Activated CD8-positive, alpha-beta T cell treated with anti-CD3 and anti-CD28 coated beads for 36 hours (primary cell): ENCODE data around the gene CFAP100. TPM values are rescaled to one million over a fixed set of nuclear protein-coding genes. Genes with fewer than 3 reads are reported as not detected.

Source experiments
- ATAC-seq: fragments of 200-7000 bp; cut with Tn5 transposase; one replicate; pipeline ENCODE4 v1.10.0; 2021; ENCODE audit warnings: mild to moderate bottlenecking, moderate library complexity
- CTCF ChIA-PET: fragments of 350-600 bp; sonication (Branson Sonifier 250); formaldehyde crosslinking; loops from one replicate; lab custom pipeline; 2021; ENCODE audit warnings: antibody characterized with exemption; lab: Charles Lee
- POLR2A ChIA-PET: fragments of 350-600 bp; sonication (Branson Sonifier 250); formaldehyde crosslinking; loops from one replicate; lab custom pipeline; 2021; ENCODE audit warnings: antibody characterized with exemption; lab: Charles Lee
- DNase-seq: peaks from one replicate; pipeline ENCODE4 v3.0.0-alpha.2; 2020
- H3K27ac Mint-ChIP-seq: one replicate; pipeline ENCODE4 v1.8.0; 2021; ENCODE audit warnings: mild to moderate bottlenecking, mixed read lengths
- H3K27me3 Mint-ChIP-seq: one replicate; pipeline ENCODE4 v1.8.0; 2021; ENCODE audit warnings: mixed read lengths
- H3K36me3 Mint-ChIP-seq: one replicate; pipeline ENCODE4 v1.8.0; 2021; ENCODE audit warnings: low read depth, mixed read lengths
- H3K4me1 Mint-ChIP-seq: one replicate; pipeline ENCODE4 v1.8.0; 2021; ENCODE audit warnings: low read depth, mixed read lengths
- H3K4me3 Mint-ChIP-seq: one replicate; pipeline ENCODE4 v1.8.0; 2021; ENCODE audit warnings: mild to moderate bottlenecking, moderate library complexity, mixed read lengths
- H3K9me3 Mint-ChIP-seq: one replicate; pipeline ENCODE4 v1.8.0; 2021; ENCODE audit warnings: mixed read lengths
- CTCF ChIP-seq: fragments of 200-600 bp; IDR thresholded peaks from one replicate; pipeline ENCODE4 v1.8.0; 2022; ENCODE audit warnings: antibody characterized with exemption, mild to moderate bottlenecking
- intact Hi-C: fragments of 100-400 bp; cut with micrococcal nuclease; formaldehyde crosslinking; loops from one replicate; pipeline ENCODE4 v1.10.0; 2022
- total RNA-seq, 2 experiments: library from RNA; stranded (reverse); gene quantifications; one replicate each; pipeline ENCODE4 v1.2.3, GENCODE V29; 2021

The CFAP100 gene
- total RNA-seq, 2 experiments from 2014 or later: not detected

DNA sequence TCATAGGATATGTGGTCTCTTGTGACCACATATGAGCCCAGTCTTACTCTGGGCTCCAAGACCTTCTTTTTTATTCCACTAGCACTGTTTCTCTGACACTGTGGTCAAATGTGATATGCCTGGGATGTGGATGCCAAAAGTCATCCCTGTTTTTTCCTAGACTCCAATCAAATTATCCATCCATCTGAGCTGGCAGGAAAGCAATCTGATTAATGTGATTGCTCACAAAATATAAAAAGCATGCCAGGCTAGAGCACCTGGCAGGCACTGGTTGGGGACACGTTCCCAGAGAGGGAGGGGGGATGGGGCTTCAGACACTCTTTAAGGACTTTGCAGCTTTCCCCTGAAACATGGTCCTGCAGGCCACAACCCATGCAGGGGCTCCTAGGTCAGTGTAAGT is 3.1 kb upstream of the CFAP100 start:
- ATAC-seq (no peak), DNase-seq (no peak)
- Mint-ChIP-seq H3K4me3 (no peak overlapping the region), H3K4me1 (peaks cover 8% of the 10 kb centered on the region), H3K27ac (no peak overlapping the region), H3K9me3 (no peaks in the 10 kb centered on the region), H3K36me3 (no peaks in the 10 kb centered on the region), H3K27me3 (peaks cover 54% of the 10 kb centered on the region)
- ChIA-PET CTCF (no interaction called here), POLR2A (no interaction called here)
- intact Hi-C loops: loop anchor here (5.0 kb wide), 1 partner anchor 139 kb away; no protein-coding TSS in a partner anchor
- TF ChIP-seq CTCF: no peak

GRCh38 chr3:126392246-126392645 is 2.5 kb upstream of the CFAP100 start:
- Mint-ChIP-seq H3K27me3 (peaks cover 52% of the 10 kb centered on the region), H3K36me3 (no peaks in the 10 kb centered on the region), H3K4me1 (peaks cover 8% of the 10 kb centered on the region), H3K4me3 (no peak overlapping the region), H3K27ac (no peak overlapping the region), H3K9me3 (no peaks in the 10 kb centered on the region)
- intact Hi-C loops: loop anchor here (5.0 kb wide), 1 partner anchor 140 kb away; no protein-coding TSS in a partner anchor
- ATAC-seq (no peak), DNase-seq (no peak)
- no peak for TF ChIP-seq CTCF
- ChIA-PET CTCF (interaction anchor here (1.1 to 1.2 kb wide), 2 partner anchors 258 to 421 kb away, joined by 3 read pairs; no protein-coding TSS in a partner anchor), POLR2A (interaction anchor here (1.0 kb wide), 1 partner anchor 268 kb away, joined by 3 read pairs; no protein-coding TSS in a partner anchor)

DNA sequence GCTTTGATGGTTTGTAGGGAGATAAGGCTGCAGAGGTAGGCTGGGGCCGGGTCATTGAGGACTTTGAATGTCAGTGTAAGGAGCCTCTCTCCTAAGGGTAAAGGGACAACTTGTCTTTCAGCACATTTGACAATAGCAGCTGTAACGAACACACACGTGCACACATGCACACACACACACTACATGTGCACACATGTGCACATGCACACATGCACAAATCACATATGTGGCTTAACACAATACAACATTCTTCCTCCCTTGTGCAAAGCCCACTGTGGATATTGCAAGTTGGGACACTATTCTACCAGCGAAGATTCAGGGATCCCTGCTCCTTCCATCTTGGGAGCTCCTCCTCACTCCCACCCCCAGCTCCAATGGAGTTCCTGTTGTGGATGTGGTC is 1.1 kb upstream of the CFAP100 start:
- intact Hi-C loops: loop anchor here (5.0 kb wide), 1 partner anchor 141 kb away; no protein-coding TSS in a partner anchor
- POLR2A ChIA-PET: no interaction called here
- Mint-ChIP-seq H3K27ac (no peak overlapping the region), H3K4me1 (peaks cover 8% of the 10 kb centered on the region), H3K4me3 (no peak overlapping the region), H3K9me3 (no peaks in the 10 kb centered on the region), H3K27me3 (peaks cover 47% of the 10 kb centered on the region), H3K36me3 (no peaks in the 10 kb centered on the region)
- DNase-seq (no peak), ATAC-seq (no peak)
- no peak for TF ChIP-seq CTCF
- CTCF ChIA-PET: no interaction called here

DNA sequence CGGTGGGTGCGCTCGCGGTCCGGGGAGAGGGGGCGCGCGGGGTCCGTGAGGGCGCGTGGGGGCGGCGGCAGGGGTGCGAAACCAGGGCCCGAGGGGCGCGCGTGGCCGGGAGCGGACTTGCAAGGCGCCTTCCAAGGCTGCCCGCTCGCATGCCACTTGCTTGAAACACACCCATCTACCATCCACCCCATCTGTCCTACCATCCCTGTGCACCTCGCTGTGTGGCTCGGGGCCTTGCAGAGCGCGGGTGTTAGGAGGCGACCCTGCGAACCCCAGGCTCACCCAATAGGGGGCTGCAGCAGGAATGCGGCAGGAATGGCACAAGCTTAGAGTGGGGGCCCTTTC is 240 bp downstream of the CFAP100 start:
- Mint-ChIP-seq H3K27ac (no peak overlapping the region), H3K27me3 (peaks cover 39% of the 10 kb centered on the region), H3K9me3 (no peaks in the 10 kb centered on the region), H3K4me1 (peaks cover 5% of the 10 kb centered on the region), H3K4me3 (no peak overlapping the region), H3K36me3 (no peaks in the 10 kb centered on the region)
- DNase-seq: no peak
- no peak for TF ChIP-seq CTCF
- POLR2A ChIA-PET: interaction anchor here (0.6 kb wide), 1 partner anchor 150 kb away, joined by 3 read pairs; no protein-coding TSS in a partner anchor
- ATAC-seq: no peak
- intact Hi-C loops: loop anchor here (5.0 kb wide), 1 partner anchor 143 kb away; no protein-coding TSS in a partner anchor
- CTCF ChIA-PET: no interaction called here

DNA sequence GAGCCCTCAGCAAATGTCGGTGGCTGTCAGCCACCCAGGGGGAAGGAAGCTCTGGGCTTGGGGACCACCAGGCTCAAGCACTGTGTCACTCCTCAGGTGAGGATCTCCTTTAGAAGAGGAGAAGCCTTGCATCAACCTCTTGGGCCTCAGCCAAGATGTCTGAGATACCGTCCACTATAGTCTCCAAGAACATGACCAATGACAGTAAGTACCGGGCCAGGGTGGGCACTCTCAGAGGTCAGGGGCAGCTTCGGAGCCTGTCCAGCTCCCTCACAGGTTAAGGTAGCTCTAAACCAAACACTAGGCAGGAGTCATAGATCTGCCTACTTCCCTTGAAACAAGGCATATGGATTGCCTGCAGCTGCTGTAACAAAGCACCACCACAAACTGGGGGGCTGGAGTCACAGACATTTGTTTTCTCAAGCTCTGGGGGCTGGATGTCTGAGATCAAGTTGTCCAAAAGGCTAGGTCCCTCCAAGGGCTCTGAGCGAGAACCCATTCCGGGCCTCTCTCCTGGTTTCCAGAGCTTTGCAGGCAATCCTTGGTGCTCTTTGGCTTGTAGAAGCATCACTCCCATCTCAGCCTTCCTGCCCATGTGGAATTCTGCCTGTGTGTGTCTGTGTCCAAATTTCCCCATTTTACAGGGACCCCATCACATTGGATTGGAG is 1.3 kb downstream of the CFAP100 start:
- Mint-ChIP-seq H3K4me3 (no peak overlapping the region), H3K36me3 (no peaks in the 10 kb centered on the region), H3K27ac (no peak overlapping the region), H3K27me3 (peaks cover 30% of the 10 kb centered on the region), H3K9me3 (no peaks in the 10 kb centered on the region), H3K4me1 (no peaks in the 10 kb centered on the region)
- intact Hi-C loops: no loop called here
- CTCF ChIA-PET: no interaction called here
- TF ChIP-seq CTCF: no peak
- no peak for ATAC-seq
- POLR2A ChIA-PET: interaction anchor here (0.8 kb wide), 1 partner anchor 10 kb away, joined by 3 read pairs; no protein-coding TSS in a partner anchor
- no peak for DNase-seq
